Fibroblast of lung (primary cell): ENCODE results near the gene COPRS. TPM values are rescaled to one million over a fixed set of nuclear protein-coding genes. Genes with fewer than 3 reads are reported as not detected.

Experiments
- DNase-seq, 2 donors: peaks; one replicate each; pipeline versions ENCODE4 v3.0.0 to v3.0.0-alpha.2; 2010; ENCODE audit warnings: low read depth in 2 of 2
- H2AFZ ChIP-seq: 2 replicates; pipeline ENCODE4 v1.5.1; 2012; ENCODE audit warnings: low read length, control low read depth, inconsistent platforms
- H3K27ac ChIP-seq: 2 replicates; pipeline ENCODE4 v1.5.1; 2011; ENCODE audit warnings: low read length, control low read depth; ENCODE audit not compliant: insufficient read depth
- H3K27me3 ChIP-seq: 2 replicates; pipeline ENCODE4 v1.5.1; 2011; ENCODE audit warnings: mild to moderate bottlenecking, low read length; ENCODE audit not compliant: control insufficient read depth, insufficient read depth
- H3K36me3 ChIP-seq: 2 replicates; pipeline ENCODE4 v1.5.1; 2011; ENCODE audit warnings: low read length; ENCODE audit not compliant: control insufficient read depth, insufficient read depth
- H3K4me1 ChIP-seq: 2 replicates; pipeline ENCODE4 v1.5.1; 2011; ENCODE audit warnings: low read length; ENCODE audit not compliant: control insufficient read depth, insufficient read depth; ENCODE audit errors: extremely low read depth
- H3K4me2 ChIP-seq: 2 replicates; pipeline ENCODE4 v1.5.1; 2011; ENCODE audit warnings: low read length, control low read depth; ENCODE audit not compliant: insufficient read depth; ENCODE audit errors: extremely low read depth
- H3K4me3 ChIP-seq, 4 experiments: fragments of 200-600 bp in 1 of 4; sonication (generic) in 1 of 4; replicated peaks in 1 of 4; 2 replicates each; pipeline ENCODE4 v1.5.1; 2011 to 2016; ENCODE audit warnings: low read length in 4 of 4, low read depth in 3 of 4, mild to moderate bottlenecking in 3 of 4, control low read depth in 2 of 4, inconsistent platforms in 1 of 4, mixed read lengths in 1 of 4; ENCODE audit not compliant: insufficient read depth in 1 of 4; ENCODE audit errors: control extremely low read depth in 1 of 4
- H3K79me2 ChIP-seq: 2 replicates; pipeline ENCODE4 v1.5.1; 2012; ENCODE audit warnings: mild to moderate bottlenecking, low read length, inconsistent platforms; ENCODE audit not compliant: control insufficient read depth, insufficient read depth
- H3K9ac ChIP-seq: 2 replicates; pipeline ENCODE4 v1.5.1; 2011; ENCODE audit warnings: mild to moderate bottlenecking, low read length, control low read depth; ENCODE audit not compliant: insufficient read depth
- H3K9me3 ChIP-seq: 2 replicates; pipeline ENCODE4 v1.5.1; 2012; ENCODE audit warnings: low read depth, low read length; ENCODE audit not compliant: control insufficient read depth, insufficient read depth
- H4K20me1 ChIP-seq: 2 replicates; pipeline ENCODE4 v1.5.1; 2011; ENCODE audit warnings: low read length; ENCODE audit not compliant: control insufficient read depth, insufficient read depth; ENCODE audit errors: extremely low read depth
- CTCF ChIP-seq, 2 donors: IDR thresholded peaks in 1 of 2; conservative IDR thresholded peaks in 1 of 2; 1 replicate in 1 of 2; 2 replicates in 1 of 2; pipeline ENCODE4 v1.5.1; 2011 to 2012; ENCODE audit warnings: low read length in 2 of 2, control low read depth in 1 of 2, inconsistent platforms in 1 of 2, low read depth in 1 of 2, mild to moderate bottlenecking in 1 of 2
- EZH2 ChIP-seq: IDR thresholded peaks from 2 replicates; pipeline ENCODE4 v1.5.1; 2012; ENCODE audit warnings: low read length, control low read depth, mild to moderate bottlenecking; ENCODE audit errors: missing control alignments
- polyA plus RNA-seq, 2 donors: library from polyadenylated mRNA; depleted of rRNA in 1 of 2; stranded (reverse) in 1 of 2; unstranded in 1 of 2; fragments of >200 nt; gene quantifications; 2 replicates each; pipeline ENCODE4 v1.2.1, GENCODE V29; 2011 to 2012; ENCODE audit warnings: missing spikeins in 1 of 2
- total RNA-seq: library from RNA; depleted of rRNA; stranded (reverse); fragments of >200 nt; gene quantifications from 2 replicates; pipeline ENCODE4 v1.2.1, GENCODE V29; 2014

COPRS gene
- total and polyA plus RNA-seq, 2 donors (not counting 1 experiment from before 2014, with no cell fraction given) = 97.9 to 98.7 TPM

GRCh38 chr17:31903401-31903800 lies 44.4 kb upstream of the COPRS start:
- Histone ChIP-seq H4K20me1 (no peaks in the 10 kb centered on the region), H3K4me3 (no peak overlapping the region), H3K27ac (no peak overlapping the region), H3K9ac (no peak overlapping the region), H3K27me3 (no peaks in the 10 kb centered on the region), H3K79me2 (peaks cover 26% of the 10 kb centered on the region), H2AFZ (no peak overlapping the region), H3K4me1 (no peaks in the 10 kb centered on the region), H3K9me3 (no peaks in the 10 kb centered on the region), H3K36me3 (peaks cover 5% of the 10 kb centered on the region), H3K4me2 (no peak overlapping the region)
- no peak for DNase-seq
- TF ChIP-seq EZH2 = no peak
- no peak for TF ChIP-seq CTCF (conservative IDR thresholded peaks at IDR 0.05 in 1 of 2, IDR thresholded peaks at IDR 0.05 in 1 of 2; ENCODE audit: low read depth in 1 of 2, low read length in 2 of 2)

GRCh38 chr17:31902693-31903092 lies 43.6 kb upstream of the COPRS start:
- peaks cover 28% of the 10 kb centered on the region for H3K79me2 ChIP-seq
- H3K27ac ChIP-seq = no peak overlapping the region
- no peak for DNase-seq
- no peak for TF ChIP-seq CTCF (conservative IDR thresholded peaks at IDR 0.05 in 1 of 2, IDR thresholded peaks at IDR 0.05 in 1 of 2; ENCODE audit: low read depth in 1 of 2, low read length in 2 of 2)
- no peak for TF ChIP-seq EZH2
- H3K9me3 ChIP-seq = no peaks in the 10 kb centered on the region
- H3K27me3 ChIP-seq = no peaks in the 10 kb centered on the region
- H3K4me1 ChIP-seq = no peaks in the 10 kb centered on the region
- H3K9ac ChIP-seq = no peak overlapping the region
- H3K36me3 ChIP-seq = peaks cover 6% of the 10 kb centered on the region
- H3K4me2 ChIP-seq = no peak overlapping the region
- no peak overlapping the region for H3K4me3 ChIP-seq
- H2AFZ ChIP-seq = peak overlapping the region; percentile 75
- no peaks in the 10 kb centered on the region for H4K20me1 ChIP-seq

GRCh38 chr17:31900877-31901276 lies 41.8 kb upstream of the COPRS start:
- DNase-seq = peak; percentile 24 to 26
- Histone ChIP-seq H3K27ac (peak overlapping the region; percentile 70), H3K79me2 (peaks cover 28% of the 10 kb centered on the region), H4K20me1 (no peaks in the 10 kb centered on the region), H3K4me1 (no peaks in the 10 kb centered on the region), H3K9me3 (no peaks in the 10 kb centered on the region), H3K9ac (peak overlapping the region; percentile 72), H3K27me3 (no peaks in the 10 kb centered on the region), H3K4me3 (peak overlapping the region; percentile 68 to 99 (median 92)), H3K36me3 (peaks cover 8% of the 10 kb centered on the region), H2AFZ (peak overlapping the region; percentile 89), H3K4me2 (peak overlapping the region; percentile 87)
- TF ChIP-seq EZH2 = no peak
- no peak for TF ChIP-seq CTCF (conservative IDR thresholded peaks at IDR 0.05 in 1 of 2, IDR thresholded peaks at IDR 0.05 in 1 of 2; ENCODE audit: low read depth in 1 of 2, low read length in 2 of 2)
